ENCODE data around the gene ARL11. TPM values are rescaled to one million over a fixed set of nuclear protein-coding genes. Genes with fewer than 3 reads are reported as not detected.
A peak's percentile ranks its signal among the peaks of the same experiment; 100 is the strongest.
"Not testable (repeated sequence)": the region's sequence is repeated elsewhere in the genome, so short reads cannot be mapped to it uniquely, and the experiment has no call there.

The ARL11 gene
- total RNA-seq, 2 experiments from 2014 or later: 1.9 TPM

- ATAC-seq: no peak
- CTCF ChIA-PET: no interaction called here
- Mint-ChIP-seq H3K4me1 (ENCODE audit: low read depth) (no peaks in the 10 kb centered on the region), H3K4me3 (no peak overlapping the region), H3K27ac (no peak overlapping the region), H3K9me3 (ENCODE audit: insufficient read depth) (no peaks in the 10 kb centered on the region), H3K27me3 (ENCODE audit: low read depth) (no peaks in the 10 kb centered on the region), H3K36me3 (ENCODE audit: low read depth) (no peaks in the 10 kb centered on the region)
- no peak for DNase-seq
- POLR2A ChIA-PET: no interaction called here
Observed at GRCh38 chr13:49597043-49597641, 31.2 kb upstream of the ARL11 start.

- ChIA-PET CTCF (interaction anchor here (1.1 to 1.6 kb wide), 3 partner anchors 25 to 362 kb away, joined by 3 to 4 read pairs (median 4); no protein-coding TSS in a partner anchor), POLR2A (no interaction called here)
- ATAC-seq: no peak
- no peaks in the 10 kb centered on the region for H3K27me3 Mint-ChIP-seq (ENCODE audit: low read depth)
- H3K9me3 Mint-ChIP-seq (ENCODE audit: insufficient read depth): no peaks in the 10 kb centered on the region
- H3K4me1 Mint-ChIP-seq (ENCODE audit: low read depth): peaks cover 2% of the 10 kb centered on the region
- no peaks in the 10 kb centered on the region for H3K36me3 Mint-ChIP-seq (ENCODE audit: low read depth)
- H3K4me3 Mint-ChIP-seq: no peak overlapping the region
- no peak overlapping the region for H3K27ac Mint-ChIP-seq
- DNase-seq: no peak
Observed at GRCh38 chr13:49602005-49602404, 26.3 kb upstream of the ARL11 start.

- CTCF ChIA-PET: interaction anchor here (1.1 to 1.6 kb wide), 3 partner anchors 25 to 362 kb away, joined by 3 to 4 read pairs (median 4); no protein-coding TSS in a partner anchor
- H3K4me1 Mint-ChIP-seq (ENCODE audit: low read depth); H3K27ac Mint-ChIP-seq: not testable (repeated sequence)
Observed at GRCh38 chr13:49602615-49603014, 25.7 kb upstream of the ARL11 start.

GRCh38 chr13:49604570-49604969 is 23.7 kb upstream of the ARL11 start:
- Mint-ChIP-seq H3K9me3 (ENCODE audit: insufficient read depth) (no peaks in the 10 kb centered on the region), H3K4me3 (no peak overlapping the region), H3K27ac (no peak overlapping the region), H3K27me3 (ENCODE audit: low read depth) (peaks cover 2% of the 10 kb centered on the region), H3K4me1 (ENCODE audit: low read depth) (peaks cover 4% of the 10 kb centered on the region), H3K36me3 (ENCODE audit: low read depth) (no peaks in the 10 kb centered on the region)
- ATAC-seq: no peak
- no peak for DNase-seq
- ChIA-PET POLR2A (interaction anchor here (1.1 kb wide), 1 partner anchor 356 kb away, joined by 3 read pairs; no protein-coding TSS in a partner anchor), CTCF (interaction anchor here (0.9 kb wide), 1 partner anchor 82 kb away, joined by 3 read pairs; no protein-coding TSS in a partner anchor)

More at GRCh38 chr13:49602615-49603014, 25.7 kb upstream of the ARL11 start:
- H3K4me3 Mint-ChIP-seq; DNase-seq; H3K27me3 Mint-ChIP-seq (ENCODE audit: low read depth); H3K9me3 Mint-ChIP-seq (ENCODE audit: insufficient read depth); ATAC-seq; H3K36me3 Mint-ChIP-seq (ENCODE audit: low read depth): not testable (repeated sequence)
- POLR2A ChIA-PET: interaction anchor here (0.6 kb wide), 1 partner anchor 157 kb away, joined by 3 read pairs; no protein-coding TSS in a partner anchor

DNA sequence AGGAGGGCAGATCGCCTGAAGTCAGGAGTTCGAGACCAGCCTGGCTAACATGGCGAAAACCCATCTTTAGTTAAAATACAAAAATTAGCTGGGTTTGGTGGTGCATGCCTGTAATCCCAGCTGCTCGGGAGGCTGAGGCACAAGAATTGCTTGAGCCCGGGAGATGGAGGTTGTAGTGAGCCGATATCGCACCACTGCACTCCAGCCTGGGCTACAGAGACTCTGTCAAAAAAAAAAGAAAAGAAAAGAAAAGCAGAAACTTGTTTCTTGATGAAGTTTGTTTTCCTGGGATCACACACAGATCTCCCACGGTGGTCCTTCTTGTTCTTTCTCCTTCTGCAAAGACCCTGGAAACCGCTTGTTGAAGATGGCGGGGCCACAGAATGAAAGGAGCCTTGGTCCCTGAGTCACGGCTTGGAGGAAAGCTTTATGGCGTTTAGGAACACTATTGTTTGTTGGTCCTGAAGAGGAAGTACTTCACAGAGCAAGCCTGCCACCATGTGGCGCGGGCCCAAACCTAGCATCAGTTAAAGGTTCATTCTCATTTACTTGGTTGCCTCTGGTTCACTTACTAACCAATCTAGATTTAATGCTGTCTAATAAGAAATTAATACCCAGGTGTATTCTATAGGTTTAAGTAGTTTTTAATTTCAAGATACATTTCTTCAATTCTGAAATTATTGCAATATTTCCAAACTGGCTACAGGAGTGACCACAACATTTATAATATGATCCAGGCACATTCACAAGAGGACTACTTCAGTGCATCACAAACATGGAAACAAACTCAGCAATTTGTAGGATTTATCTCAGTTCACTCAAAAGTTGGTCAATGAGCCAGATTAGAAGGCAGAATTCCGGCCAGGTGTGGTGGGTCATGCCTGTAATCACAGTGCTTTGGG is 21.3 kb upstream of the ARL11 start:
- ChIA-PET POLR2A (interaction anchor here (0.6 to 1.0 kb wide), 2 partner anchors 163 to 305 kb away, joined by 3 read pairs; partner anchors contain the start of genes CAB39L and SETDB2), CTCF (interaction anchor here (0.6 to 2.8 kb wide), 26 partner anchors 11 to 615 kb away, joined by 3 to 25 read pairs (median 4); partner anchors contain the start of genes ARL11, CAB39L, CDADC1 and PHF11)
- ATAC-seq: peak; percentile 100
- Mint-ChIP-seq H3K4me1 (ENCODE audit: low read depth) (peaks cover 4% of the 10 kb centered on the region), H3K27me3 (ENCODE audit: low read depth) (peaks cover 4% of the 10 kb centered on the region), H3K36me3 (ENCODE audit: low read depth) (no peaks in the 10 kb centered on the region), H3K27ac (peak overlapping the region; percentile 78), H3K9me3 (ENCODE audit: insufficient read depth) (no peaks in the 10 kb centered on the region), H3K4me3 (peak overlapping the region; percentile 78)
- peak; percentile 87 for DNase-seq

- no peaks in the 10 kb centered on the region for H3K9me3 Mint-ChIP-seq (ENCODE audit: insufficient read depth)
- H3K27ac Mint-ChIP-seq: no peak overlapping the region
- H3K36me3 Mint-ChIP-seq (ENCODE audit: low read depth): no peaks in the 10 kb centered on the region
- peaks cover 4% of the 10 kb centered on the region for H3K4me1 Mint-ChIP-seq (ENCODE audit: low read depth)
- no peak overlapping the region for H3K4me3 Mint-ChIP-seq
- CTCF ChIA-PET: interaction anchor here (0.6 to 2.8 kb wide), 9 partner anchors 63 to 327 kb away, joined by 4 to 25 read pairs (median 6); partner anchors contain the start of genes CAB39L, PHF11 and SETDB2
- H3K27me3 Mint-ChIP-seq (ENCODE audit: low read depth): peaks cover 4% of the 10 kb centered on the region
- POLR2A ChIA-PET: interaction anchor here (0.6 kb wide), 1 partner anchor 58 kb away, joined by 4 read pairs; no protein-coding TSS in a partner anchor
- DNase-seq (no peak), ATAC-seq (no peak)
Observed at GRCh38 chr13:49607761-49608160, 20.5 kb upstream of the ARL11 start.

GRCh38 chr13:49608651-49609331 is 19.5 kb upstream of the ARL11 start:
- H3K27me3 Mint-ChIP-seq (ENCODE audit: low read depth): peaks cover 4% of the 10 kb centered on the region
- peaks cover 4% of the 10 kb centered on the region for H3K4me1 Mint-ChIP-seq (ENCODE audit: low read depth)
- no peak overlapping the region for H3K4me3 Mint-ChIP-seq
- no peaks in the 10 kb centered on the region for H3K36me3 Mint-ChIP-seq (ENCODE audit: low read depth)
- DNase-seq (no peak), ATAC-seq (no peak)
- no peaks in the 10 kb centered on the region for H3K9me3 Mint-ChIP-seq (ENCODE audit: insufficient read depth)
- ChIA-PET POLR2A (interaction anchor here (0.6 kb wide), 1 partner anchor 59 kb away, joined by 4 read pairs; no protein-coding TSS in a partner anchor), CTCF (interaction anchor here (0.7 to 2.8 kb wide), 10 partner anchors 20 to 328 kb away, joined by 3 to 13 read pairs (median 4); partner anchors contain the start of gene ARL11)
- H3K27ac Mint-ChIP-seq: no peak overlapping the region

GRCh38 chr13:49610176-49610575 is 18.1 kb upstream of the ARL11 start:
- CTCF ChIA-PET: no interaction called here
- peaks cover 4% of the 10 kb centered on the region for H3K4me1 Mint-ChIP-seq (ENCODE audit: low read depth)
- H3K27me3 Mint-ChIP-seq (ENCODE audit: low read depth): peaks cover 4% of the 10 kb centered on the region
- H3K27ac Mint-ChIP-seq: no peak overlapping the region
- no peak for DNase-seq
- POLR2A ChIA-PET: no interaction called here
- H3K4me3 Mint-ChIP-seq: no peak overlapping the region
- H3K9me3 Mint-ChIP-seq (ENCODE audit: insufficient read depth): no peaks in the 10 kb centered on the region
- no peaks in the 10 kb centered on the region for H3K36me3 Mint-ChIP-seq (ENCODE audit: low read depth)
- ATAC-seq: no peak

- H3K4me3 Mint-ChIP-seq; H3K27ac Mint-ChIP-seq; DNase-seq; H3K27me3 Mint-ChIP-seq (ENCODE audit: low read depth); H3K9me3 Mint-ChIP-seq (ENCODE audit: insufficient read depth); H3K36me3 Mint-ChIP-seq (ENCODE audit: low read depth); ATAC-seq; H3K4me1 Mint-ChIP-seq (ENCODE audit: low read depth); POLR2A ChIA-PET: not testable (repeated sequence)
- CTCF ChIA-PET: interaction anchor here (1.5 kb wide), 1 partner anchor 11 kb away, joined by 4 read pairs; no protein-coding TSS in a partner anchor
Observed at GRCh38 chr13:49612042-49612441, 16.3 kb upstream of the ARL11 start.

DNA sequence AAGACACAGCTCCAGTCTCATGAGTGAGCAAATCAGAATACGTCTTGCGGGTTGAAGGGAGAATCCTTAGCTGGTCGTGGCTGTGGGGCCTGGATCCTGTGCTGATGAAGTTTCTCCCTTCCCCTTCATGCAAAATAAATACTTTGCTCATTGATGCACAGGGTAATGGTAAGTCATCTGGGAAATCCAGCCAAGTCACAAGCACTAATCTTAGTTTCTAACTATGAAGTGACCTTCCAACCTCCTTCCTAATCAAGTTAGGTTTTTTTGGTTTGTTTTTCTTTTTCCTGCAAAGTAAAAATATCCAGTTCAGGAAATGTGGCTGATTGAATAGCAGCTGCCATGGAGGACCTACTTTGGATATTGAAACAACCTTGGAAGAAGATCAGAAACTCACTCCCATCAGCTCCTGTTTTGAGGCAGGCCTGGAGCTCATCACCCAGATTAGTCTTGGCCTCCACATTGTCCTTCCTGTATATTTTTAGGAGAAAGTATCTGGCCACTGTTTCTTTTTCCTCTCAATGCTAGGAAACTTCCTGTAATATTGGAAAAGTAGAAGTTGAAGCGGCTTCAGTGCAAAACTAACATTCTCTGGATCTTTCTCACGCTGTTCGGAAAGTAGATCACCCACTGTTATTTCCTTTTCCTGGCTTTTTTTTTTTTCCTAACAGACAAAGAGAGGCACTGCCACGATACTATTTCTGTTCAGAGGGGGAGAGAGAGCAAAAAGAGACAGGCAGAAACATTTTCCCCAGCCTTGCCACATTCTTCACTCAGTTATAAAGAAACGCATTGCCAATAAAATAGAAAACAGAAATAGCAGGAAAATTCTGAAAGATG is 12.3 kb upstream of the ARL11 start:
- ATAC-seq (no peak), DNase-seq (no peak)
- no peaks in the 10 kb centered on the region for H3K4me1 Mint-ChIP-seq (ENCODE audit: low read depth)
- H3K4me3 Mint-ChIP-seq: no peak overlapping the region
- CTCF ChIA-PET: no interaction called here
- POLR2A ChIA-PET: interaction anchor here (0.6 kb wide), 1 partner anchor 1573 kb away, joined by 3 read pairs; no protein-coding TSS in a partner anchor
- no peak overlapping the region for H3K27ac Mint-ChIP-seq
- H3K36me3 Mint-ChIP-seq (ENCODE audit: low read depth): no peaks in the 10 kb centered on the region
- H3K27me3 Mint-ChIP-seq (ENCODE audit: low read depth): peaks cover 2% of the 10 kb centered on the region
- no peaks in the 10 kb centered on the region for H3K9me3 Mint-ChIP-seq (ENCODE audit: insufficient read depth)

DNA sequence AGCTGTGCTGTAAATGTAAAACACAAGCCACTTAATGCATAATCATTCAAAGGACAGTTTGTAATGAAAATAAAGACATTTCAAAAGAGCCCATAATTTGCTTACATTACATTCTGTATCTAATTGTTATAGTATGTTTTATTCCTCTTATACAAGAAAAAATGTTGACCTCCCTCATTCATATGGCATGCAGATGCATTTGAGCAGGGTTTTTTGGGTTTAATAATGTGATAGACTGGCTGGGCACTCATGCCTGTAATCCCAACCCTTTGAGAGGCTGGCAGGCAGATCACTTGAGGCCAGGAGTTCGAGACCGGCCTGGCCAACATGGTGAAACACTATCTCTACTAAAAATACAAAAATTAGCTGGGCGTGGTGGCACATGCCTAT is 11.6 kb upstream of the ARL11 start:
- Mint-ChIP-seq H3K9me3 (ENCODE audit: insufficient read depth) (no peaks in the 10 kb centered on the region), H3K4me3 (no peak overlapping the region), H3K27me3 (ENCODE audit: low read depth) (peaks cover 3% of the 10 kb centered on the region), H3K4me1 (ENCODE audit: low read depth) (no peaks in the 10 kb centered on the region), H3K27ac (no peak overlapping the region), H3K36me3 (ENCODE audit: low read depth) (no peaks in the 10 kb centered on the region)
- DNase-seq (no peak), ATAC-seq (no peak)
- POLR2A ChIA-PET: no interaction called here
- CTCF ChIA-PET: no interaction called here
